Calu3 (cell line): ENCODE measurements around the gene CFAP99. TPM values are rescaled to one million over a fixed set of nuclear protein-coding genes. Genes with fewer than 3 reads are reported as not detected.

Source experiments
- BruUV-seq: library from RNA; stranded (reverse); fragments of 400-500 nt; replicated peaks from 2 replicates; lab custom pipeline; 2021; lab: Mats Ljungman, UMichigan
- CTCF ChIA-PET: fragments of 300-600 bp; sonication (Branson Sonifier 250); formaldehyde crosslinking; loops from one replicate; lab custom pipeline; 2022; ENCODE audit warnings: antibody characterized with exemption; lab: Charles Lee
- DNase-seq: peaks from one replicate; pipeline ENCODE4 v3.0.0; 2022
- H3K27ac Mint-ChIP-seq: one replicate; pipeline ENCODE4 v1.8.0; 2022; ENCODE audit warnings: mixed read lengths; ENCODE audit not compliant: unreplicated experiment
- H3K27me3 Mint-ChIP-seq: one replicate; pipeline ENCODE4 v1.8.0; 2022; ENCODE audit warnings: mixed read lengths; ENCODE audit not compliant: unreplicated experiment
- H3K36me3 Mint-ChIP-seq: one replicate; pipeline ENCODE4 v1.8.0; 2022; ENCODE audit warnings: mild to moderate bottlenecking, moderate library complexity, mixed read lengths; ENCODE audit not compliant: insufficient read depth, unreplicated experiment
- H3K4me1 Mint-ChIP-seq: one replicate; pipeline ENCODE4 v1.8.0; 2022; ENCODE audit warnings: mild to moderate bottlenecking, low read depth, mixed read lengths; ENCODE audit not compliant: unreplicated experiment
- H3K4me3 Mint-ChIP-seq: one replicate; pipeline ENCODE4 v1.8.0; 2022; ENCODE audit warnings: mild to moderate bottlenecking, low read depth, moderate library complexity, mixed read lengths; ENCODE audit not compliant: unreplicated experiment
- H3K9me3 Mint-ChIP-seq: one replicate; pipeline ENCODE4 v1.8.0; 2022; ENCODE audit warnings: low read depth, mixed read lengths; ENCODE audit not compliant: unreplicated experiment
- CTCF ChIP-seq: fragments of 200-600 bp; IDR thresholded peaks from one replicate; pipeline ENCODE4 v1.8.0; 2022; ENCODE audit warnings: antibody characterized with exemption; ENCODE audit not compliant: unreplicated experiment
- intact Hi-C: fragments of 100-400 bp; cut with micrococcal nuclease; formaldehyde crosslinking; loops from one replicate; pipeline ENCODE4 v1.10.0; 2022; ENCODE audit not compliant: unreplicated experiment
- total RNA-seq: library from RNA; stranded (reverse); gene quantifications from 2 replicates; pipeline ENCODE4 v1.2.3, GENCODE V29; 2022

The CFAP99 gene
- total RNA-seq, 1 experiment from 2014 or later = not detected

DNA sequence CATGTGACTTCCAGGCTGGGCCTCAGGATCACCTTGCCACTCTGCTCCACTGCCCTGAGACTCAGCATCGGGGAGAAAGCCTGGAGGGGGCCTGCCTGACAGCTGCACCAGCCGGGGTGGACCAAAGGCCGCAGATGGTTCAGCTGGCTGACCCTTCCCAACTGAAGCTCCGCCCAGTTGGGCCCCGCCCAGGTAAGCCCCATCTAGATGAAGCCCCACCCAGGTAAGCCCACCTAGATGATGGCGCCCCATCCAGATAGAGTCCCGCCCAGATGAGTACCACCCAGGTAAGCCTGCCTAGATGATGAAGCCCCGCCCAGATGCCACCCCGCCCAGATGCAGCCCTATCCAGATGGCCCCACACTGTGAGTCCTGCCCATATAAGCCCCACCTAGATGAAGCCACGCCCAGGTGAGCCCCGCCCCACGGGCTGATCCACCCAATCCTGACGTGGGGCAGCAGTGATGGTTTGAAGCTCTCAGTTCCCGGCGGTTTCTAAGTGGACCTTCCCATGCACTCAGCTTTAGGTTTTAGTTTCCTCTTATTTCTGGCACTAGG lies 10.3 kb upstream of the CFAP99 start:
- DNase-seq = no peak
- Mint-ChIP-seq H3K4me1 (peaks cover 10% of the 10 kb centered on the region), H3K27ac (no peak overlapping the region), H3K4me3 (no peak overlapping the region), H3K9me3 (no peaks in the 10 kb centered on the region), H3K27me3 (peaks cover 17% of the 10 kb centered on the region), H3K36me3 (no peaks in the 10 kb centered on the region)
- intact Hi-C loops = no loop called here
- no peak for TF ChIP-seq CTCF
- CTCF ChIA-PET = no interaction called here
- BruUV-seq = no TSS peak

DNA sequence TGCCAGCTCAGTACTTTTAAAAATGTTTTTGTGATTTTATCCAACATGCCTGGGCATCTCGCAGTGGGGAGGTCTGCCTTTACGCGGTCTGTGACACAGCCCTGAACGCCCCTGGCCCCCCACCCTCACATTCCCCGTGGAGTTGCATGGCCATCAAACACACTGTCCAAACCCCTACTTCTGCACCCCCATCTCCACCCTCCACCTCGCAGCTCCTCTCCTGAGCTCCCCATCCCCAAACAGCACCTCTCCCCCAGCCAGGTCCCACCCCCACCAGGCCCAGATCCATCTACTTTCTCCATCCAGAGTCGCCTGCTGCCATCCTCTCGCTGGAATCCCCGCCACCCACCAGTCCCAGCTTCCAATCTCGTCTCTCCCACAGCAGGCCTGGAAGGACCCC lies 9.8 kb upstream of the CFAP99 start:
- Mint-ChIP-seq H3K4me1 (peaks cover 10% of the 10 kb centered on the region), H3K9me3 (no peaks in the 10 kb centered on the region), H3K27ac (no peak overlapping the region), H3K27me3 (peaks cover 16% of the 10 kb centered on the region), H3K4me3 (no peak overlapping the region), H3K36me3 (no peaks in the 10 kb centered on the region)
- no peak for DNase-seq
- intact Hi-C loops = no loop called here
- no peak for TF ChIP-seq CTCF
- CTCF ChIA-PET = no interaction called here
- BruUV-seq = no TSS peak

GRCh38 chr4:2409381-2409783 lies 9.4 kb upstream of the CFAP99 start:
- no peak for TF ChIP-seq CTCF
- Mint-ChIP-seq H3K27me3 (peaks cover 16% of the 10 kb centered on the region), H3K36me3 (no peaks in the 10 kb centered on the region), H3K9me3 (no peaks in the 10 kb centered on the region), H3K4me1 (peaks cover 14% of the 10 kb centered on the region), H3K27ac (no peak overlapping the region), H3K4me3 (no peak overlapping the region)
- DNase-seq = no peak
- BruUV-seq = no TSS peak
- intact Hi-C loops = no loop called here
- CTCF ChIA-PET = no interaction called here

DNA sequence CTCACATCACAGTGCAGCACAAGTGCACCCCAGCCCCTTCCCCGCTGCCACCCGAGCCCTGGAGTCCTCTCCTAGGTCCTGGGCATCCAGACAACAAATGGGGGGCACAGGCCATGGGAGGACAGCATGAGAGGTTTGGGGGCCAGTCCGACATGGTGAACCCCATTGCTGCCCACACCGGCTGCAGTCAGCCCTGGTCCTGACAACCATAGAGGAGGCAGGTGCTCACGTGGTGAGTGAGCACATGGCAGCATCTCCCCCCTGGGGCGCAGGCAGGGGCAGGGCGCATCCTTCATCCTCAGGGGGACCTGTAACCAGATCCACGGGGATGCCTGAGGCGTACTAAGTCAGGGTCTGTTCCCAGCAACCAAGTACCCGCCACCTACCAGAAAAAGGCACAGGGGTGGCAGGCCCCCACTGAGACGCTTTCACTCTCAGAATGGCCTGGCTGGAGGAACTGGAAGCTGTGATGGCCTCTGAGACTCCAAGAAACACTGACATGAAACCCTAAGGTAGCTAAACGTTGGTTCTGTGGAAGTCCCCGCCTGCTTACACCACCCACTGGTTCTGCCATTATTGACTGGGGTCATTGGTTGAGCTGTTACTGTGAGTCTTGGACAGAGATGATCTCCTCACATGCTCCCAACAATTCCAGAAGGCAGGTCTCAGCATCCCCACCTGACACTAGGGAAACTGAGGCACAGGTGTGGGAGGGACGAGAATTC lies 6.8 kb upstream of the CFAP99 start:
- CTCF ChIA-PET = no interaction called here
- intact Hi-C loops = no loop called here
- H3K36me3 Mint-ChIP-seq = no peaks in the 10 kb centered on the region

More for the DNA sequence above, 6.8 kb upstream of the CFAP99 start:
- Mint-ChIP-seq H3K4me1 (peaks cover 19% of the 10 kb centered on the region), H3K9me3 (no peaks in the 10 kb centered on the region), H3K4me3 (no peak overlapping the region), H3K27ac (no peak overlapping the region), H3K27me3 (peaks cover 27% of the 10 kb centered on the region)
- BruUV-seq = no TSS peak
- no peak for DNase-seq
- TF ChIP-seq CTCF = no peak
